B cell (primary cell): ENCODE measurements around the gene ZFAND6. TPM values are rescaled to one million over a fixed set of nuclear protein-coding genes. Genes with fewer than 3 reads are reported as not detected.

ENCODE experiments used
- ATAC-seq: fragments of 200-7000 bp; cut with Tn5 transposase; one replicate; pipeline ENCODE4 v1.10.0; 2021; ENCODE audit warnings: low read depth, mild to moderate bottlenecking, moderate number of reproducible peaks, moderate library complexity
- CTCF ChIA-PET: fragments of 350-600 bp; sonication (Branson Sonifier 250); formaldehyde crosslinking; loops from one replicate; lab custom pipeline; 2021; ENCODE audit warnings: antibody characterized with exemption, inconsistent platforms; lab: Charles Lee
- POLR2A ChIA-PET: fragments of 350-600 bp; sonication (Branson Sonifier 250); formaldehyde crosslinking; loops from one replicate; lab custom pipeline; 2021; ENCODE audit warnings: antibody characterized with exemption; lab: Charles Lee
- DNase-seq: peaks from one replicate; pipeline ENCODE4 v3.0.0; 2013
- H2AFZ ChIP-seq: 2 replicates; pipeline ENCODE4 v1.6.1; 2012; ENCODE audit warnings: mild to moderate bottlenecking, low read depth, low read length; ENCODE audit not compliant: insufficient read depth, poor library complexity, severe bottlenecking
- H3K27ac ChIP-seq, 2 donors: 1 replicate in 1 of 2; 2 replicates in 1 of 2; pipeline ENCODE4 v1.5.1; 2012 to 2013; ENCODE audit warnings: low read length in 2 of 2, mild to moderate bottlenecking in 2 of 2, moderate library complexity in 1 of 2
- H3K27me3 ChIP-seq, 4 experiments: fragments of 200-600 bp in 1 of 4; sonication (generic) in 1 of 4; replicated peaks in 1 of 4; 1 replicate in 2 of 4; 2 replicates in 2 of 4; pipeline versions ENCODE4 v1.6.1 to v1.7.0; 2013 to 2016; ENCODE audit warnings: low read length in 3 of 4, mild to moderate bottlenecking in 2 of 4, mixed read lengths in 1 of 4, moderate library complexity in 1 of 4; ENCODE audit not compliant: insufficient read depth in 4 of 4, control insufficient read depth in 3 of 4; ENCODE audit errors: control extremely low read depth in 1 of 4
- H3K36me3 ChIP-seq, 2 experiments: replicated peaks in 1 of 2; 1 replicate in 1 of 2; 2 replicates in 1 of 2; pipeline versions ENCODE4 v1.6.1 to v1.7.1; 2013; ENCODE audit warnings: low read length in 1 of 2; ENCODE audit not compliant: insufficient read depth in 2 of 2, control insufficient read depth in 1 of 2; ENCODE audit errors: control extremely low read depth in 1 of 2, extremely low read depth in 1 of 2
- H3K4me1 ChIP-seq, 2 donors: fragments of 200-600 bp in 1 of 2; sonication (generic) in 1 of 2; 1 replicate in 1 of 2; 2 replicates in 1 of 2; pipeline versions ENCODE4 v1.5.1 to v1.6.1; 2013 to 2017; ENCODE audit warnings: low read length in 2 of 2; ENCODE audit not compliant: control insufficient read depth in 2 of 2, insufficient read depth in 2 of 2
- H3K4me2 ChIP-seq: replicated peaks from 2 replicates; pipeline ENCODE3; 2012; ENCODE audit warnings: mild to moderate bottlenecking, low read depth, low read length; ENCODE audit not compliant: poor library complexity, severe bottlenecking
- H3K4me3 ChIP-seq, 5 experiments: fragments of 200-600 bp in 1 of 5; sonication (generic) in 1 of 5; 1 replicate in 3 of 5; 2 replicates in 2 of 5; pipeline versions ENCODE4 v1.5.1 to v1.7.0; 2011 to 2016; ENCODE audit warnings: low read length in 4 of 5, mild to moderate bottlenecking in 4 of 5, low read depth in 2 of 5, control low read depth in 1 of 5, moderate library complexity in 1 of 5; ENCODE audit not compliant: insufficient read depth in 1 of 5; ENCODE audit errors: control extremely low read depth in 1 of 5, extremely low read depth in 1 of 5
- H3K79me2 ChIP-seq: fragments of 200-600 bp; sonication (generic); one replicate; pipeline ENCODE4 v1.6.0; 2016; ENCODE audit warnings: low read length; ENCODE audit not compliant: control insufficient read depth, insufficient read depth
- H3K9ac ChIP-seq: fragments of 200-600 bp; sonication (generic); 2 replicates; pipeline ENCODE4 v1.6.1; 2017; ENCODE audit warnings: mild to moderate bottlenecking, low read length, moderate library complexity
- H3K9me3 ChIP-seq, 3 donors: one replicate each; pipeline versions ENCODE4 v1.6.1 to v1.7.1; 2013; ENCODE audit warnings: low read length in 2 of 3; ENCODE audit not compliant: control insufficient read depth in 2 of 3, insufficient read depth in 1 of 3; ENCODE audit errors: control extremely low read depth in 1 of 3
- H4K20me1 ChIP-seq: 2 replicates; pipeline ENCODE4 v1.6.0; 2012; ENCODE audit warnings: mild to moderate bottlenecking, low read length; ENCODE audit not compliant: insufficient read depth, control insufficient read depth, poor library complexity, severe bottlenecking
- H3K27ac Mint-ChIP-seq: one replicate; pipeline ENCODE4 v1.8.0; 2021; ENCODE audit warnings: mixed read lengths
- H3K27me3 Mint-ChIP-seq: one replicate; pipeline ENCODE4 v1.8.0; 2021; ENCODE audit warnings: mixed read lengths
- H3K4me1 Mint-ChIP-seq: one replicate; pipeline ENCODE4 v1.8.0; 2021; ENCODE audit warnings: mixed read lengths
- H3K4me3 Mint-ChIP-seq: one replicate; pipeline ENCODE4 v1.8.0; 2021; ENCODE audit warnings: mixed read lengths
- H3K9me3 Mint-ChIP-seq: one replicate; pipeline ENCODE4 v1.8.0; 2022; ENCODE audit warnings: mixed read lengths; ENCODE audit not compliant: insufficient read depth
- EZH2 ChIP-seq: IDR thresholded peaks from 2 replicates; pipeline ENCODE4 v1.6.1; 2012; ENCODE audit warnings: borderline replicate concordance, low read depth, mild to moderate bottlenecking, moderate library complexity, low read length; ENCODE audit not compliant: insufficient read depth, poor library complexity, severe bottlenecking
- WGBS: methylation state at CpG from one replicate; pipeline ENCODE4 v1.1.5; 2013; ENCODE audit warnings: missing lambda C conversion rate; ENCODE audit not compliant: insufficient coverage; 5-methylcytosine and 5-hydroxymethylcytosine counted together
- intact Hi-C: fragments of 100-400 bp; cut with micrococcal nuclease; formaldehyde crosslinking; loops from one replicate; pipeline ENCODE4 v1.10.0; 2022
- polyA plus RNA-seq: library from polyadenylated mRNA; depleted of rRNA; stranded (reverse); fragments of >200 nt; gene quantifications from 2 replicates; pipeline ENCODE4 v1.2.3, GENCODE V29; 2012
- total RNA-seq, 2 donors: library from RNA; stranded (reverse); fragments of 120-200 nt in 1 of 2; gene quantifications; 1 replicate in 1 of 2; 2 replicates in 1 of 2; pipeline versions ENCODE4 v1.2.3 to v1.2.4, GENCODE V29; 2013 to 2022
- TF ChIP-seq, protein P1 (sequence below): fragments of 200-600 bp; IDR thresholded peaks from one replicate; pipeline ENCODE4 v1.8.0; 2022; ENCODE audit warnings: antibody characterized with exemption, mild to moderate bottlenecking

ZFAND6 gene
- total and polyA plus RNA-seq, 2 donors (not counting 1 experiment from before 2014, with no cell fraction given) = 60.6 to 144 TPM

DNA sequence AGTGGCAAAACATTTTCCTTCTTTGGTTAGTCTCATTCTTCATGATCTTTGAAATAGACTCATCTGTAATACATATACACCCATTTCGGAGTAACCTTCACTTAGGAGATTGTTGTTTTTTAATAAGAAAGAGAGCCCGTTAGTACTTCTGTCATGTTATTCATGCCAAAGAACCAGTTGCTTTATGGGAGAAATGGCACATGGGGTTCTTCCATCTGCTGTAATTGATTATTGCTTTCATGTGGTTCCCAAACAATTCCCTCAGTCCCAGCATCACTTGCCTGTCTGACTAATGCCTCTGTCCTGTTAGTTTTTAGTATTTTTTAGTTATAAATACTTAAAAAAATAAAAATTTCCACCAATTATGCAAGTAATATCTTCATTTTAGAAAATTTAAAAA is 59.5 kb downstream of the ZFAND6 start:
- peaks cover 58% of the 10 kb centered on the region for H4K20me1 ChIP-seq
- ATAC-seq (no peak), DNase-seq (no peak)
- Mint-ChIP-seq H3K9me3 (no peaks in the 10 kb centered on the region), H3K27ac (no peak overlapping the region), H3K4me1 (peaks cover 34% of the 10 kb centered on the region), H3K27me3 (no peaks in the 10 kb centered on the region), H3K4me3 (no peak overlapping the region)
- peaks cover 6 to 32% of the 10 kb centered on the region in 2 experiments for H3K36me3 ChIP-seq
- H3K9me3 ChIP-seq = no peaks in the 10 kb centered on the region
- CTCF ChIA-PET = no interaction called here
- no peak overlapping the region for H3K9ac ChIP-seq
- no peak overlapping the region for H2AFZ ChIP-seq
- no peak overlapping the region for H3K4me3 ChIP-seq
- no CpG with 5 or more reads among the region's 2 CpGs for WGBS
- no peak overlapping the region for H3K27ac ChIP-seq
- TF ChIP-seq, protein P1, sequence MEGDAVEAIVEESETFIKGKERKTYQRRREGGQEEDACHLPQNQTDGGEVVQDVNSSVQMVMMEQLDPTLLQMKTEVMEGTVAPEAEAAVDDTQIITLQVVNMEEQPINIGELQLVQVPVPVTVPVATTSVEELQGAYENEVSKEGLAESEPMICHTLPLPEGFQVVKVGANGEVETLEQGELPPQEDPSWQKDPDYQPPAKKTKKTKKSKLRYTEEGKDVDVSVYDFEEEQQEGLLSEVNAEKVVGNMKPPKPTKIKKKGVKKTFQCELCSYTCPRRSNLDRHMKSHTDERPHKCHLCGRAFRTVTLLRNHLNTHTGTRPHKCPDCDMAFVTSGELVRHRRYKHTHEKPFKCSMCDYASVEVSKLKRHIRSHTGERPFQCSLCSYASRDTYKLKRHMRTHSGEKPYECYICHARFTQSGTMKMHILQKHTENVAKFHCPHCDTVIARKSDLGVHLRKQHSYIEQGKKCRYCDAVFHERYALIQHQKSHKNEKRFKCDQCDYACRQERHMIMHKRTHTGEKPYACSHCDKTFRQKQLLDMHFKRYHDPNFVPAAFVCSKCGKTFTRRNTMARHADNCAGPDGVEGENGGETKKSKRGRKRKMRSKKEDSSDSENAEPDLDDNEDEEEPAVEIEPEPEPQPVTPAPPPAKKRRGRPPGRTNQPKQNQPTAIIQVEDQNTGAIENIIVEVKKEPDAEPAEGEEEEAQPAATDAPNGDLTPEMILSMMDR = no peak
- TF ChIP-seq EZH2 = no peak
- POLR2A ChIA-PET = no interaction called here
- intact Hi-C loops = no loop called here
- H3K27me3 ChIP-seq = no peaks in the 10 kb centered on the region
- H3K4me2 ChIP-seq = no peak overlapping the region
- H3K79me2 ChIP-seq = peaks cover 44% of the 10 kb centered on the region
- H3K4me1 ChIP-seq = peaks cover 0 to 3% of the 10 kb centered on the region in 2 donors

DNA sequence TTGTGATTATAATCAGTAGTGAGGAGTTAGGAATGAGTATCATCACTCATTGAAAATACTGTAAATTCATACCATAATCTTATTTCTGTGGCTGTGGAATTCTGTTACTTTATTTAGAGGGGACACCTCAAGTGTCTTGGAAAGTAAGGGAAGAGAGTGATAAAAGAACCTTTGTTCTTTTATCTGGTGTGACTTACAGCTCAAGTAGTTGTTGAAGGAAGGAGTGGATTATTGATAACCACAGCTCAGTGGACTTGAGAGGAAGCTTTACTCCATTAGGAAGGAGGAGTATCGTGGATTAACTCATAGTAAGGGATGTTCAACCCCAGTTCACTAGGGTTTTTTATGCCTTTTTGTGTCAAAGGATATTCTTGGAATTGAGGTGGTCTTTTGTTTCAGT is 61.2 kb downstream of the ZFAND6 start:
- Mint-ChIP-seq H3K27ac (no peak overlapping the region), H3K4me1 (peaks cover 20% of the 10 kb centered on the region), H3K9me3 (no peaks in the 10 kb centered on the region), H3K27me3 (no peaks in the 10 kb centered on the region), H3K4me3 (no peak overlapping the region)
- Histone ChIP-seq H3K4me1 (no peaks in the 10 kb centered on the region), H4K20me1 (peaks cover 44% of the 10 kb centered on the region), H3K27ac (no peak overlapping the region), H3K79me2 (peaks cover 27% of the 10 kb centered on the region), H2AFZ (no peak overlapping the region), H3K4me3 (no peak overlapping the region), H3K27me3 (no peaks in the 10 kb centered on the region), H3K4me2 (no peak overlapping the region), H3K9me3 (no peaks in the 10 kb centered on the region), H3K36me3 (peaks cover 12 to 43% of the 10 kb centered on the region in 2 experiments), H3K9ac (no peak overlapping the region)
- CTCF ChIA-PET = no interaction called here
- ATAC-seq (no peak), DNase-seq (no peak)
- intact Hi-C loops = loop anchor here (2.0 kb wide), 1 partner anchor 14 kb away; no protein-coding TSS in a partner anchor
- POLR2A ChIA-PET = no interaction called here
- TF ChIP-seq, protein P1 = no peak
- no peak for TF ChIP-seq EZH2
- 86% methylated on average over 1 of the region's 1 CpG for WGBS
